ENCODE data around the gene RPL32.
"Not testable (repeated sequence)": the region's sequence is repeated elsewhere in the genome, so short reads cannot be mapped to it uniquely, and the experiment has no call there.

RPL32 gene

DNA sequence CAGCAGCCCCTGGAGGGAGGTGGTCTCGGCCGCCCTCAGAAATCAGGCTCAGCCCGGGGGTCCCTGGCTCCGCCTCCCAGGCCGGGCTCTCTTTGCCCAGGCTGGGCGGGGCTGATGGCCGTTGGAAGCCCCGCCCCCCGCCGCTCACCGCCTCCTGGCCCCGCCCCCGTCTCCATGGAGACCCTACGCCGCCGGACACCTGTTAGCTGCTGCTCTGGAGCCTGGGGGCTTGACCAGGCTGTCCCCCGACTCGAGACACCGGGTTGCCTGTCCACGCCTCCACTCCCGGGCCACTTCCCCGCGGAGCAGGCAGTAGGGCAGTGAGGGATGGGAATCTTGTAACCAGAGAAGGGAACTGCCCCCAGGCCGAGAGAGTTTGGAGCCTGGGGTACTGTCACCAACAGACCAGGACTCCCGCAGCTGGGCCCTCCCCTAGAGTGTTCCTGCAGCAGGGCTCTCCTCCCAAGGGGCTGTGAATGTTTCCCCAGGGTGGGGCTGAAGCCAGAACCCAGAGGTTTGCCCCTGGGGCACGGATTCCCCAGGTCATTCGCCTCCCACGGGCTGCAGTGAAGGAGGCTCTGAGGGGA lies 27.8 kb upstream of the RPL32 start:
- no peak overlapping the region for H3K4me3 ChIP-seq (ENCODE audit: low read length)
- DNase-seq (ENCODE audit: low read depth, low spot score), result no peak

GRCh38 chr3:12868039-12869034 lies 27.0 kb upstream of the RPL32 start:
- H3K4me3 ChIP-seq (ENCODE audit: low read length), result no peak overlapping the region
- peak; percentile 32 for DNase-seq (ENCODE audit: low read depth, low spot score)

DNA sequence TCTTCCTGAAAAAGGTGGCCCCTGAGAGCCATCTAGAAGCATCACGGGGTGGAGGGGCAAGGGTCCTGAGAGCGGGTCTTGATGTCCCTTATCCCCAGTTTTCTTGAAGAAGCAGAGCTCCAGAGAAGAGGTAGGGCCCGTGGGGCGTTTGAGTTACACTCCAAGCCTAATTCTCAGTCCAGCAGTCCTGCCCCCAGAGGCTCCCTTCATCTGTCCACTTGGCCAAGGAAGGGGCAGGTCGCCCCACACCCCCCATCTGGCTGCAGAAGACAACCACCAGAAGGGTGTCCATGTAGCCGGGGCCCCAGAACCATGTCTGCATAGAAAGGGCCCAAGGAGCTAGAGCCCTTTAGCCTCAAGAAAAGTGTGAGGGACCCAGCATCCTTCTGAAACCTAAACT lies 25.5 kb upstream of the RPL32 start:
- DNase-seq (ENCODE audit: low read depth, low spot score), result no peak
- H3K4me3 ChIP-seq (ENCODE audit: low read length), result no peak overlapping the region

- H3K4me3 ChIP-seq (ENCODE audit: low read length), result no peak overlapping the region
- DNase-seq (ENCODE audit: low read depth, low spot score), result no peak
These were observed 23.9 kb upstream of the RPL32 start for GRCh38 chr3:12865271-12865670.

GRCh38 chr3:12862387-12862786 lies 21.0 kb upstream of the RPL32 start:
- H3K4me3 ChIP-seq (ENCODE audit: low read length), result no peak overlapping the region
- no peak for DNase-seq (ENCODE audit: low read depth, low spot score)

DNA sequence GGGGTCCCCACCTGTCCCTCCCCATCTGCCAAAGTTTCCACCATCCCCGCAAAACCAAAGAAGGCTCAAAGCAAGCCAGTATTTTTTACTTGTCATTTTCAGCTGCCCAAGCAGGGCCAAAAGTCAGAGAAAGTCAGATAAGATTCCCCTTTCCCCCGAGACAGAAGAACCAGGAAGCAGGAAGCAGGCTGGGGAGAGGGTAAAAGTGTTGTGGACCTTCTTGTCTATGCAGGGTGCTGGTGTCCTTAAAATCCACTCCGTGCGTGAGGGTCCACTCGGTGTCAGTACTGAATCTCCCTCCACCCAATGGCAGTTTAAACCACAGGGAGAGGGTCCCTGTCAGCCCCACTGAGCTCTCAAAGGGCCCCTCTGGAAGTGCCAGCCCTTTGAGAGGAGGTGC lies 20.2 kb upstream of the RPL32 start:
- no peak for DNase-seq (ENCODE audit: low read depth, low spot score)

DNA sequence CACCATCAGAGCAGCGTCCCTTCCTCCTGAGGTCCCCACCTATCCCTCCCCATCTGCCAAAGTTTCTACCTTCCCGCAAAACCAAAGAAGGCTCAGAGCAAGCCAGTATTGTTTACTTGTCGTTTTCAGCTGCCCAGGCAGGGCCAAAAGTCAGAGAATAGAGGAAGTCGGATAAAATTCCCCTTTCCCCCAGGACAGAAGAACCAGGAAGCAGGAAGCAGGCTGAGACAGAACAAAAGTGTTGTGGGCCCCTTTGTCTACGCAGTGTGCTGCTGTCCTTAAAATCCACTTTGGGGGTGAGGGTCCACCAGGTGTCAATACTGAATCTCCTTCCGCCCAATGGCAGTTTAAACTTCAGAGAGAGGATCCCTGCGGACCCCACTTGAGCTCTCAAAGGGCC lies 18.5 kb upstream of the RPL32 start:
- no peak overlapping the region for H3K4me3 ChIP-seq (ENCODE audit: low read length)
- no peak for DNase-seq (ENCODE audit: low read depth, low spot score)

More for the DNA sequence above, 20.2 kb upstream of the RPL32 start:
- H3K4me3 ChIP-seq (ENCODE audit: low read length), result no peak overlapping the region

GRCh38 chr3:12856626-12857025 lies 15.3 kb upstream of the RPL32 start:
- H3K4me3 ChIP-seq (ENCODE audit: low read length), result no peak overlapping the region
- DNase-seq (ENCODE audit: low read depth, low spot score), result no peak

DNA sequence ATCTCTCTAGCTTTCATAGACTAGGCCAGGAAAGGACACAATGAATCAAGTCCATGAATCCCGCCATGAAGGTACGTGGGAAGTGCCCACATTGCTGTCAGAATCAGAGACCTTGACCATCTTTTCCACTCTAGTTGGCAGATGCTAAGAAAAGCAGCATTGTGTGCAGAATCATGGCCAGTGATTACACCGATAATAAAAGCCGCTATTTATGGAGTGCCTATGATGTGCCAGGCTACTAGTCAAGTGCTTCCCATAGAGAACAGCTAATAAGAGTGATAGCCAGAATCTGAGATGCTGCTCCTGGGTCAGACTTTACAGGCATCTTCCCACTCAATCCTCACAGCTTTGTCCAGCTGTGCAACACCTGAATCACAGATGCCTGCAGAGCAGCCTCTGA lies 13.2 kb upstream of the RPL32 start:
- no peak overlapping the region for H3K4me3 ChIP-seq (ENCODE audit: low read length)
- DNase-seq (ENCODE audit: low read depth, low spot score), result no peak

DNA sequence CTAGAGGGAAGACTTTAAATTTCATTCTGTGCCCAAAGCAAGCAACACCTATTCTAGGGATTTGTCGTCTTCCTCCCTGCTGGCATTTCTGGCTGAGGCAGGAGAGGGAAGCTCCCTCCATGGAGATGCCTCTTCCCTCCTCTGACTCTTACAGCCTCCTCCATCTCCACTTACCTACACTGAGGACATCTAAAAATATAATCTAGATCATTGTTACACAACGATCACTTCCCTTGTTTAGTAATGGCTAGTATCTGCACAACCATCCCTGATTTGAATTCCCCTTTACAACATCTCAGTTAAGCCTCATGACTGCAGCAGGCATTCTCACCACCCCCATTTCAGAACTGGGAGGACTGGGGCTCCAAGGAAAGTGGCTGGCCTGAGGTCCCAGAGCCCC lies 12.5 kb upstream of the RPL32 start:
- DNase-seq (ENCODE audit: low read depth, low spot score); H3K4me3 ChIP-seq (ENCODE audit: low read length): not testable (repeated sequence)

GRCh38 chr3:12852201-12852600 lies 10.8 kb upstream of the RPL32 start:
- no peak for DNase-seq (ENCODE audit: low read depth, low spot score)
- no peak overlapping the region for H3K4me3 ChIP-seq (ENCODE audit: low read length)

DNA sequence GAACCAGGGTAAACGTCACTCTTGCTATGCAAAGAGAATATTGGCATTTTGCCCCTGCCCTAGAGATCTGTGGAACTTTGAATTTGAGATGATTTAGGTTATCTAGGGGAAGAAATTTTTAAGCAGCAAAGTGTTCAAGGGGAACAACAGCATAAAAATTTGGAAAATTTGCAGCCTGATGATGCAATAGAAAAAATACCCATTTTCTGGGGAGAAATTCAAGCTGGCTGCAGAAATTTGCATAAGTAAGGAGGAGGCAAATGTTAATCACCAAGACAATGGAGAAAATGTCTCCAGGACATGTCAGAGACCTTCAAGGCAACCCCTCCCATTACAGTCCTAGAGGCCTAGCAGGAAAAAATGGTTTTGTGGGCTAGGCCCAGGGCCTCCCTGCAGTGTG lies 4.4 kb upstream of the RPL32 start:
- DNase-seq (ENCODE audit: low read depth, low spot score), result no peak
- H3K4me3 ChIP-seq (ENCODE audit: low read length), result no peak overlapping the region

DNA sequence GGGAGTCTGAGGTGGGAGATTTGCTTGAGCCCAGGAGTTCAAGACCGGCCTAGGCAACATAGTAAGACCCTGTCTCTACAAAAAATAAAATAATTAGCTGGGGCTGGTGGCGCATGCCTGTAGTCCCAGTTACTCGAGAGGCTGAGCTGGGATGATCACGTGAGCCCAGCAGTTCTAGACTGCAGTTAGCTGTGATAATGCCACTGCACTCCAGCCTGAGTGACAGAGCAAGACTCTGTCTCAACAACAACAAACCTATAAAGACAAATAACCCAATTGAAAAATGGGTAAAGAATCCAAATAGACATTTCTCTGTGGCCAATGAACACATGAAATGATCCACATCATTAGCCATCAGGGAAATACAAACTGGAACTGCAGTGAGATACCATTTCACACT lies 1.1 kb upstream of the RPL32 start:
- H3K4me3 ChIP-seq (ENCODE audit: low read length), result no peak overlapping the region
- DNase-seq (ENCODE audit: low read depth, low spot score), result no peak

GRCh38 chr3:12841970-12842328 lies 584 bp upstream of the RPL32 start:
- H3K4me3 ChIP-seq (ENCODE audit: low read length), result peak overlapping the region; percentile 31
- no peak for DNase-seq (ENCODE audit: low read depth, low spot score)

GRCh38 chr3:12840591-12841148 lies 695 bp downstream of the RPL32 start:
- DNase-seq (ENCODE audit: low read depth, low spot score), result no peak
- peak overlapping the region; percentile 100 for H3K4me3 ChIP-seq (ENCODE audit: low read length)

DNA sequence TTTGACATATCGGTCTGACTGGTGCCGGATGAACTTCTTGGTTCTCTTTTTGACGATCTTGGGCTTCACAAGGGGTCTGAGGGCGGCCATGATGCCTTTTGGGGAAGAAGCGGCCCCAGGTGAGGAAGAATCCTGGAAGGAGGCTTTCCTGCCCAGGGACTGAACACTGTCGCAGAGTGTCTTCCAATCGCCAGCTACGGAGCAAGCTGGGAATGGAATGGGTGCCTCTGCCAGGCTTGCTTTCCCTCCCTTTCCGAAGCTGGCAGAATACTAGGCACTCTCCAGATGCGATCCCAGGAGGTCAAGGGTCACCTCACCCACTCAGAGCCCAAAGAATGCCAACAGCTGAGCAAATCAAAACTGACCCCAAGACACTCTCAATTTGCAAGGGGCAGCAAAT lies 1.2 kb downstream of the RPL32 start:
- not testable (repeated sequence) for DNase-seq (ENCODE audit: low read depth, low spot score)
- peak overlapping the region; percentile 100 for H3K4me3 ChIP-seq (ENCODE audit: low read length)

- peak overlapping the region; percentile 100 for H3K4me3 ChIP-seq (ENCODE audit: low read length)
- no peak for DNase-seq (ENCODE audit: low read depth, low spot score)
These were observed 2.0 kb downstream of the RPL32 start for GRCh38 chr3:12839156-12839946.

GRCh38 chr3:12838179-12838965 lies 3.0 kb downstream of the RPL32 start:
- no peak overlapping the region for H3K4me3 ChIP-seq (ENCODE audit: low read length)
- no peak for DNase-seq (ENCODE audit: low read depth, low spot score)

Measured in Jurkat, Clone E6-1 (cell line).